ENCODE measurements around the gene GID8. TPM values are rescaled to one million over a fixed set of nuclear protein-coding genes. Genes with fewer than 3 reads are reported as not detected.

The GID8 gene
- total and polyA plus RNA-seq, 2 of the 4 experiments (the other 2 are of a cell fraction), result 21.5 to 33.9 TPM

DNA sequence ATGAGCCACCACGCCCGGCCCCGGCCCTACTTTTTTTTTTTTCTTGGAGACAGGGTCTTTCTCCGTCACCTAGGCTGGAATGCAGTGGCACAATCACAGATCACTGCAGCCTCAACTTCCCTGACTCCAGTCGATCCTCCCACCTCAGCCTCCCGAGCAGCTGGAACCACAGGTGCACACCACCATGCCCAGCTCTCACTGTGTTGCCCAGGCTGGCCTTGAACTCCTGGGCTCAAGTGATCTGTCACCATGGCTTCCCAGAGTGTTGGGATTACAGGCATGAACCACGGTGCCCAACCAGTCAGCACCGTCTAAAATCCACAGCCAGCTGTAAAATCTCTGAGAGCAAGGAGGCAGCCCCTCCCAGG is 32.0 kb downstream of the GID8 start:
- no TSS peak for BruUV-seq (replicated peaks)
- no peak overlapping the region for H2BK5ac ChIP-seq (ENCODE audit: low read depth, low read length, poor library complexity, severe bottlenecking)
- H2BK15ac ChIP-seq (ENCODE audit: low read depth, low read length), result no peak overlapping the region
- in situ Hi-C loops (cut with MboI; ENCODE audit: low sequenced_read_pairs) (no loop called here), intact Hi-C loops (cut with micrococcal nuclease) (no loop called here), dilution Hi-C loops (cut with HindIII; ENCODE audit: low sequenced_read_pairs, unreplicated experiment) (no loop called here)
- H2BK20ac ChIP-seq (ENCODE audit: low read depth, low read length), result no peak overlapping the region
- H4K91ac ChIP-seq (ENCODE audit: insufficient read depth, low read depth, low read length), result no peak overlapping the region
- no peak overlapping the region for H3K18ac ChIP-seq (ENCODE audit: low read depth, low read length)
- H3K9ac ChIP-seq (ENCODE audit: low read depth, low read length), result no peak overlapping the region
- H3K27me3 ChIP-seq (ENCODE audit: control insufficient read depth, insufficient read depth, low read length), result peaks cover 53% of the 10 kb centered on the region
- no peaks in the 10 kb centered on the region for H3K9me3 ChIP-seq (ENCODE audit: control insufficient read depth, insufficient read depth, low read length)
- H3K79me1 ChIP-seq (ENCODE audit: low read depth in 1 of 2, low read length in 2 of 2), result no peaks in the 10 kb centered on the region
- H3K56ac ChIP-seq (ENCODE audit: extremely low read depth, insufficient read depth, low read length), result no peak overlapping the region
- H3K23ac ChIP-seq (ENCODE audit: low read depth, low read length), result no peak overlapping the region
- no peak overlapping the region for H4K8ac ChIP-seq (ENCODE audit: low read depth in 2 of 2, low read length in 2 of 2)
- ChIA-PET POLR2A (ENCODE audit: unreplicated experiment) (no interaction called here), CTCF (no interaction called here)
- no peaks in the 10 kb centered on the region for H3K36me3 ChIP-seq (ENCODE audit: control insufficient read depth, insufficient read depth, low read length)
- H2AFZ ChIP-seq (replicated peaks; ENCODE audit: low read length, poor library complexity), result no peak overlapping the region
- no peaks in the 10 kb centered on the region for H3K4me1 ChIP-seq (ENCODE audit: control insufficient read depth, insufficient read depth, low read length)
- H3K27ac ChIP-seq (ENCODE audit: insufficient read depth, low read length), result no peak overlapping the region
- no peak for TF ChIP-seq CEBPB (IDR thresholded peaks at IDR 0.05; ENCODE audit: low read depth, low read length)
- no peak for TF ChIP-seq RFX5 (IDR thresholded peaks at IDR 0.05; ENCODE audit: low read depth, low read length)
- TF ChIP-seq POLR2A (IDR thresholded peaks at IDR 0.05; ENCODE audit: low read depth, low read length), result no peak
- no peak overlapping the region for H2BK120ac ChIP-seq (ENCODE audit: low read depth, low read length)
- DNase-seq, result no peak
- H3K9me1 ChIP-seq (ENCODE audit: insufficient read depth, low read length), result no peaks in the 10 kb centered on the region
- no peak overlapping the region for H2AK9ac ChIP-seq (replicated peaks; ENCODE audit: low read depth, low read length, poor library complexity)
- H2AK5ac ChIP-seq (ENCODE audit: low read depth, low read length), result no peak overlapping the region
- 81% methylated on average over 3 of the region's 8 CpGs; no CpG with 5 or more reads in 1 of the 2 experiments for WGBS, 2 experiments (ENCODE audit: extremely low coverage in 2 of 2, insufficient read length in 1 of 2)
- H3K4ac ChIP-seq (ENCODE audit: low read depth, low read length), result no peak overlapping the region
- H3K14ac ChIP-seq (replicated peaks; ENCODE audit: low read depth, low read length), result no peak overlapping the region
- H3K4me2 ChIP-seq (ENCODE audit: low read depth, low read length), result no peak overlapping the region
- H4K5ac ChIP-seq (ENCODE audit: low read depth, low read length), result no peak overlapping the region
- no peak for ATAC-seq (ENCODE audit: low read depth)
- H3K4me3 ChIP-seq (ENCODE audit: insufficient read depth, low read depth, low read length), result no peak overlapping the region
- H4K20me1 ChIP-seq (ENCODE audit: insufficient read depth, low read length), result no peaks in the 10 kb centered on the region

Data from IMR-90 (cell line).